Nephron progenitor cell (in vitro differentiated cells): ENCODE data around the gene ZBTB18.

Source experiments
- DNase-seq: peaks from one replicate; pipeline ENCODE4 v3.0.0; 2021
- H3K27ac Mint-ChIP-seq: 2 replicates; pipeline ENCODE4 v1.8.0; 2021; ENCODE audit warnings: mild to moderate bottlenecking, moderate library complexity, mixed read lengths
- H3K27me3 Mint-ChIP-seq: 2 replicates; pipeline ENCODE4 v1.8.0; 2021; ENCODE audit warnings: mild to moderate bottlenecking, low read depth, mixed read lengths; ENCODE audit not compliant: poor library complexity
- H3K36me3 Mint-ChIP-seq: 2 replicates; pipeline ENCODE4 v1.8.0; 2021; ENCODE audit warnings: low read depth, mixed read lengths
- H3K4me1 Mint-ChIP-seq: 2 replicates; pipeline ENCODE4 v1.8.0; 2021; ENCODE audit warnings: mixed read lengths
- H3K4me3 Mint-ChIP-seq: 2 replicates; pipeline ENCODE4 v1.8.0; 2021; ENCODE audit warnings: mild to moderate bottlenecking, moderate library complexity, mixed read lengths
- H3K9me3 Mint-ChIP-seq: 2 replicates; pipeline ENCODE4 v1.8.0; 2021; ENCODE audit warnings: mild to moderate bottlenecking, moderate library complexity, mixed read lengths
- CTCF ChIP-seq: fragments of 200-600 bp; sonication (generic); IDR thresholded peaks from 2 replicates; pipeline ENCODE4 v1.5.0; 2021; ENCODE audit warnings: antibody characterized with exemption

Gene ZBTB18

DNA sequence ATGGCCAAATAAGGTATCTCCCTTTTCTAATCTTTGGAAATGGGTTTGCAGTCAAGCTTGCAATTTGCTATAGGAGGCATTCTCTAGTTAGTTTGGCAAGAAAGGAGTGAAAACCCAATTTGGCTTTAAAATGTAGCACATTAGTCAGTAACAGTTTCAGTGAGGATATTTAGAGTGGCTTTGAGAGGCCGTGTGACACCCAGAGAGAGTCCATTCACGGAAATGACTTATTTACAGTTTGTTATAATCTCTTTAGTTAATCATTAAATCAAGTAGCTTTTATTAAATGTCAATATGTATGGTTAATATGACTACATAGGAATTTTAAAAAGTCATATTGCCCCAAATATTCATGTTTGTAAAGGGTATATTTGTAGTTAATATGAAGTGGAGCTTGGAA is 9.6 kb downstream of the ZBTB18 start:
- Mint-ChIP-seq H3K9me3 (no peaks in the 10 kb centered on the region), H3K4me3 (no peak overlapping the region), H3K27ac (no peak overlapping the region), H3K4me1 (peaks cover 40% of the 10 kb centered on the region), H3K27me3 (peaks cover 6% of the 10 kb centered on the region), H3K36me3 (no peaks in the 10 kb centered on the region)
- no peak for TF ChIP-seq CTCF
- no peak for DNase-seq

- Mint-ChIP-seq H3K27ac (no peak overlapping the region), H3K4me1 (peaks cover 30% of the 10 kb centered on the region), H3K9me3 (no peaks in the 10 kb centered on the region), H3K4me3 (no peak overlapping the region), H3K27me3 (peaks cover 8% of the 10 kb centered on the region), H3K36me3 (no peaks in the 10 kb centered on the region)
- no peak for TF ChIP-seq CTCF
- no peak for DNase-seq
Measured at GRCh38 chr1:244062156-244062725, 11.2 kb downstream of the ZBTB18 start.

DNA sequence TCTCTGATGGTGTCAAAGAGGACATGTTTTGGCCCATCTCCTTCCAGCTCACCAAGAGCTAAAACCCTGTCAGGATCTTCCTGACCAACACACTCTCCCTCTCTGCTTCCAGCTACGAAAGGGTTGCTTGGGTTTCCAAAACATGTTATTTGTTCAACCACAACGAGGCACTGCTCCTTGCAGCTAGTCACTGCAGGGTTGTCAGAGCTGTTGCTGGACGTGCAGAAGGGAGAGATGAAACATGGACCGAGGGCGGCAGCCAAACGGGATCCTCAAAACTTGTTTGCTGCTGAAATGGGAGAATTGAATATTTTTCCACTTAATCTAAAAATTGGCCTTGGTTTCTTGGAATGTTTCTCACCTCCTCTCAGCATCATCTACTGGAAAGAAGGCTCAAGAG is 12.4 kb downstream of the ZBTB18 start:
- Mint-ChIP-seq H3K27me3 (peaks cover 13% of the 10 kb centered on the region), H3K4me3 (no peak overlapping the region), H3K9me3 (no peaks in the 10 kb centered on the region), H3K36me3 (no peaks in the 10 kb centered on the region), H3K27ac (no peak overlapping the region), H3K4me1 (peaks cover 35% of the 10 kb centered on the region)
- DNase-seq: no peak
- no peak for TF ChIP-seq CTCF

- Mint-ChIP-seq H3K4me1 (peaks cover 38% of the 10 kb centered on the region), H3K9me3 (no peaks in the 10 kb centered on the region), H3K27me3 (peaks cover 19% of the 10 kb centered on the region), H3K27ac (no peak overlapping the region), H3K36me3 (no peaks in the 10 kb centered on the region), H3K4me3 (no peak overlapping the region)
- TF ChIP-seq CTCF: no peak
- no peak for DNase-seq
Measured at GRCh38 chr1:244064621-244065020, 13.5 kb downstream of the ZBTB18 start.

DNA sequence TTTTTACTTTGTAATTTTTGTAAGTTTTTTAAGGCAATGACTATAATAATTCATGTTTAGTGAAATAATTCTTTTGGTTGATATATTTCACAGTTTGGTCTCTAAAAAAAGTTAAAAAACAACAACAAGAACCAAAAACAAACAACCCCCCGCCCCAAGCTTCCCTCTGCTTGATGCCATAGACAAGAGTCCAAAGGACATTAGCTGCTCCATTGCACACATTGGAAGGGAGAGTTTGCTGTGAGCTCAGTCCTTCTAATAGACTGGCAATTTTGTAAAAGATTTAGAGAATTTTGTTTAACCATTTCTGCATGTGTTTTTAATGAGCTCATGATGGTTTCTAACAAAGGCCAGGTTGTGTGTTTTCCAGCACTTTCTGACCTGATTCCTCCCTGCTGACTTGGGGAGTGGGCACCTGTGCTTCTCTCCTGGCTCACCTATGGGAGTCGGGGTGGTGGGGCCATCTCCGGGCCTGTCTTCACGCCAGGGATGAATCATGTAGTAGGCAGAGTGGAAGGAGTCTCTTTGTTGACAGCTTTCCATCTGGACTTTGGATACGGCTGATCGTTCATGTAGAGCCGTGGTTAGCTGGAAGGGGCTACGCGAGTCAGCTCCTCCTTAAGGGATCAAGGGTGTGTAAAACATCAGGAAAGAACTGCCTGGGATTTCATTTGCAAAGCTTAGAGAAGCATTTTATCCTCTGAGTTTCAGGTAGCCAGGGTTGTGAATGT is 14.1 kb downstream of the ZBTB18 start:
- no peak for TF ChIP-seq CTCF
- no peaks in the 10 kb centered on the region for H3K36me3 Mint-ChIP-seq
- H3K9me3 Mint-ChIP-seq: no peaks in the 10 kb centered on the region
- DNase-seq: no peak
- no peak overlapping the region for H3K27ac Mint-ChIP-seq
- peaks cover 22% of the 10 kb centered on the region for H3K27me3 Mint-ChIP-seq
- peaks cover 38% of the 10 kb centered on the region for H3K4me1 Mint-ChIP-seq
- no peak overlapping the region for H3K4me3 Mint-ChIP-seq

DNA sequence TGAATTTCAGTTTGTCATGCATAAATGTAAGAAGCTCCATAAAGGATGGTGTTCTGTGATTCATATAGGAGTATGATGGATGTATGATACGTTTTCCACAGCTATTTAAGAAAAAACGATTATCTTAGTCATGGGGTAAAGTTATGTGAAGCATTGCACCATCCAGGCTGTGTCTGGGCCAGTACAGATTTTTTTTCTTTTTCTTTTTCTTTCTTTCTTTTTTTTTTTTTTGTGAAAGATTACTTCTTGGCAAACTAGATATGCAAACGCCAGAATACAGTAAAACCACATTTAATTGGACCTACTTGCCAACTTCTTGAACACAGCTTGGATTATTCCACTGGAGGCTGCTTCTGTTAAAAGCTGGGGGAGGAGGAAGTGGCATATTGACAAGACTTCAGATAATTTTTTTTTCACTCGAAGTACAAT is 14.9 kb downstream of the ZBTB18 start:
- Mint-ChIP-seq H3K36me3 (no peaks in the 10 kb centered on the region), H3K4me1 (peaks cover 38% of the 10 kb centered on the region), H3K4me3 (no peak overlapping the region), H3K27me3 (peaks cover 26% of the 10 kb centered on the region), H3K27ac (no peak overlapping the region), H3K9me3 (no peaks in the 10 kb centered on the region)
- TF ChIP-seq CTCF: no peak
- DNase-seq: no peak
